ENCODE data around the gene ENAH.
A peak's percentile ranks its signal among the peaks of the same experiment; 100 is the strongest.

DNA sequence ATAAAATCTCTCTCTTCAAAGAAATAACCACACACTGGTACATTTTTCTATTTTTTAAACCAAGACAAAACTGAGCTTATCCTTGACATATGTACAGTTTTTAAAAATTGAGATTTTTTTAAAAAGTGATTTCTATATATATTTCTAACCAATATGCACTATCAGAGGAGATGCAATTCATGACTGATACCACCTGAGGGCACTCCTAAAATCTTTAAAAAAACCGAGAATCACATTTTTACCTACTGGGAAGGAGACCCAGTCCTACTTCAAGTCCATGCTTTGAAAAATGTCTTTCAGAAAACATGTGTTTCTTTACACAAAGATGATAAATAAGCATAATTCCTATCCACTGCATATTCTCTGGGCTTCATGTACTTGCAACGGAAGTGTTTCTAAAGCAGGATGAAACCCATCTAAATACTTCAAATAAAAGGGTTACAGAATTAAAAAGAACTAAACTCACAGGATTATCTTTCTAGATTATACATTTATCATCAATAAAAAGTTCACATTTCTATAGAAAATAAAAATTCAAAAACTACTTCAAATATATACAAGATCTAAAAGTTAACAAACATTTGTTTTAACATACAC is 98.6 kb downstream of the ENAH start:
- no peak for TF ChIP-seq POLR2AphosphoS5 (IDR thresholded peaks at IDR 0.05; ENCODE audit: low read depth, low read length)
- TF ChIP-seq, protein P1, sequence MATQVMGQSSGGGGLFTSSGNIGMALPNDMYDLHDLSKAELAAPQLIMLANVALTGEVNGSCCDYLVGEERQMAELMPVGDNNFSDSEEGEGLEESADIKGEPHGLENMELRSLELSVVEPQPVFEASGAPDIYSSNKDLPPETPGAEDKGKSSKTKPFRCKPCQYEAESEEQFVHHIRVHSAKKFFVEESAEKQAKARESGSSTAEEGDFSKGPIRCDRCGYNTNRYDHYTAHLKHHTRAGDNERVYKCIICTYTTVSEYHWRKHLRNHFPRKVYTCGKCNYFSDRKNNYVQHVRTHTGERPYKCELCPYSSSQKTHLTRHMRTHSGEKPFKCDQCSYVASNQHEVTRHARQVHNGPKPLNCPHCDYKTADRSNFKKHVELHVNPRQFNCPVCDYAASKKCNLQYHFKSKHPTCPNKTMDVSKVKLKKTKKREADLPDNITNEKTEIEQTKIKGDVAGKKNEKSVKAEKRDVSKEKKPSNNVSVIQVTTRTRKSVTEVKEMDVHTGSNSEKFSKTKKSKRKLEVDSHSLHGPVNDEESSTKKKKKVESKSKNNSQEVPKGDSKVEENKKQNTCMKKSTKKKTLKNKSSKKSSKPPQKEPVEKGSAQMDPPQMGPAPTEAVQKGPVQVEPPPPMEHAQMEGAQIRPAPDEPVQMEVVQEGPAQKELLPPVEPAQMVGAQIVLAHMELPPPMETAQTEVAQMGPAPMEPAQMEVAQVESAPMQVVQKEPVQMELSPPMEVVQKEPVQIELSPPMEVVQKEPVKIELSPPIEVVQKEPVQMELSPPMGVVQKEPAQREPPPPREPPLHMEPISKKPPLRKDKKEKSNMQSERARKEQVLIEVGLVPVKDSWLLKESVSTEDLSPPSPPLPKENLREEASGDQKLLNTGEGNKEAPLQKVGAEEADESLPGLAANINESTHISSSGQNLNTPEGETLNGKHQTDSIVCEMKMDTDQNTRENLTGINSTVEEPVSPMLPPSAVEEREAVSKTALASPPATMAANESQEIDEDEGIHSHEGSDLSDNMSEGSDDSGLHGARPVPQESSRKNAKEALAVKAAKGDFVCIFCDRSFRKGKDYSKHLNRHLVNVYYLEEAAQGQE (IDR thresholded peaks at IDR 0.05; ENCODE audit: low read depth) = no peak
- TF ChIP-seq, protein P2, sequence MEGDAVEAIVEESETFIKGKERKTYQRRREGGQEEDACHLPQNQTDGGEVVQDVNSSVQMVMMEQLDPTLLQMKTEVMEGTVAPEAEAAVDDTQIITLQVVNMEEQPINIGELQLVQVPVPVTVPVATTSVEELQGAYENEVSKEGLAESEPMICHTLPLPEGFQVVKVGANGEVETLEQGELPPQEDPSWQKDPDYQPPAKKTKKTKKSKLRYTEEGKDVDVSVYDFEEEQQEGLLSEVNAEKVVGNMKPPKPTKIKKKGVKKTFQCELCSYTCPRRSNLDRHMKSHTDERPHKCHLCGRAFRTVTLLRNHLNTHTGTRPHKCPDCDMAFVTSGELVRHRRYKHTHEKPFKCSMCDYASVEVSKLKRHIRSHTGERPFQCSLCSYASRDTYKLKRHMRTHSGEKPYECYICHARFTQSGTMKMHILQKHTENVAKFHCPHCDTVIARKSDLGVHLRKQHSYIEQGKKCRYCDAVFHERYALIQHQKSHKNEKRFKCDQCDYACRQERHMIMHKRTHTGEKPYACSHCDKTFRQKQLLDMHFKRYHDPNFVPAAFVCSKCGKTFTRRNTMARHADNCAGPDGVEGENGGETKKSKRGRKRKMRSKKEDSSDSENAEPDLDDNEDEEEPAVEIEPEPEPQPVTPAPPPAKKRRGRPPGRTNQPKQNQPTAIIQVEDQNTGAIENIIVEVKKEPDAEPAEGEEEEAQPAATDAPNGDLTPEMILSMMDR (IDR thresholded peaks at IDR 0.05 in 2 of 3, conservative IDR thresholded peaks at IDR 0.05 in 1 of 3; ENCODE audit: borderline replicate concordance in 1 of 3, insufficient read depth in 1 of 3, low read depth in 2 of 3, low read length in 2 of 3) = peak; percentile 54 to 62 (median 61); a peak in 5 of 6 replicates
- TF ChIP-seq EZH2phosphoT487 (IDR thresholded peaks at IDR 0.05; ENCODE audit: borderline replicate concordance) = no peak
- TF ChIP-seq SIN3A (IDR thresholded peaks at IDR 0.05; ENCODE audit: low read depth) = no peak
- no peak for TF ChIP-seq YY1 (IDR thresholded peaks at IDR 0.05; ENCODE audit: extremely low read depth, insufficient replicate concordance, low read depth, low read length)
